IMR-90 (cell line): ENCODE data around the gene CCDC148. TPM values are rescaled to one million over a fixed set of nuclear protein-coding genes. Genes with fewer than 3 reads are reported as not detected.
A peak's percentile ranks its signal among the peaks of the same experiment; 100 is the strongest.

ENCODE experiments used
- ATAC-seq: fragments of 200-7000 bp; cut with Tn5 transposase; 2 replicates; pipeline ENCODE4 v1.9.1; 2020; ENCODE audit warnings: low read depth, mild to moderate bottlenecking, moderate library complexity
- BruUV-seq: library from RNA; stranded (reverse); fragments of 400-500 nt; replicated peaks from 2 replicates; lab custom pipeline; 2021; lab: Mats Ljungman, UMichigan
- CTCF ChIA-PET: fragments of 300-600 bp; formaldehyde crosslinking; extraction: SDS; loops from one replicate; lab custom pipeline; 2021; ENCODE audit warnings: antibody characterized with exemption; lab: Yijun Ruan, JAX
- POLR2A ChIA-PET: fragments of 300-600 bp; sonication (Branson Sonifier 250); formaldehyde crosslinking; loops from one replicate; lab custom pipeline; 2022; ENCODE audit warnings: antibody characterized with exemption; ENCODE audit not compliant: unreplicated experiment; lab: Charles Lee
- DNase-seq: peaks from one replicate; pipeline ENCODE4 v3.0.0; 2013
- H2AFZ ChIP-seq: replicated peaks from 2 replicates; pipeline ENCODE3; 2013; ENCODE audit warnings: low read length, mild to moderate bottlenecking; ENCODE audit not compliant: poor library complexity
- H2AK5ac ChIP-seq: 2 replicates; pipeline ENCODE4 v1.6.1; 2013; ENCODE audit warnings: low read depth, low read length, inconsistent platforms
- H2AK9ac ChIP-seq: replicated peaks from 2 replicates; pipeline ENCODE3; 2013; ENCODE audit warnings: mild to moderate bottlenecking, low read depth, low read length, moderate library complexity; ENCODE audit not compliant: poor library complexity
- H2BK120ac ChIP-seq: 2 replicates; pipeline ENCODE4 v1.6.1; 2013; ENCODE audit warnings: low read depth, low read length, inconsistent platforms
- H2BK15ac ChIP-seq: 3 replicates; pipeline ENCODE4 v1.6.1; 2013; ENCODE audit warnings: low read depth, low read length, inconsistent platforms
- H2BK20ac ChIP-seq: 2 replicates; pipeline ENCODE4 v1.6.1; 2013; ENCODE audit warnings: low read depth, mild to moderate bottlenecking, inconsistent platforms, low read length, moderate library complexity
- H2BK5ac ChIP-seq: 2 replicates; pipeline ENCODE4 v1.6.1; 2013; ENCODE audit warnings: mild to moderate bottlenecking, low read depth, low read length, inconsistent platforms; ENCODE audit not compliant: poor library complexity, severe bottlenecking
- H3K14ac ChIP-seq: replicated peaks from 2 replicates; pipeline ENCODE4 v1.6.1; 2013; ENCODE audit warnings: low read depth, low read length, inconsistent platforms
- H3K18ac ChIP-seq: 2 replicates; pipeline ENCODE4 v1.6.1; 2013; ENCODE audit warnings: low read depth, low read length, control low read depth
- H3K23ac ChIP-seq: 2 replicates; pipeline ENCODE4 v1.6.1; 2013; ENCODE audit warnings: low read depth, low read length, inconsistent platforms
- H3K27ac ChIP-seq: 2 replicates; pipeline ENCODE4 v1.5.1; 2013; ENCODE audit warnings: mild to moderate bottlenecking, control low read depth, low read length; ENCODE audit not compliant: insufficient read depth
- H3K27me3 ChIP-seq: 2 replicates; pipeline ENCODE4 v1.6.1; 2013; ENCODE audit warnings: low read length; ENCODE audit not compliant: control insufficient read depth, insufficient read depth
- H3K36me3 ChIP-seq: 2 replicates; pipeline ENCODE4 v1.6.1; 2013; ENCODE audit warnings: low read length, mixed read lengths; ENCODE audit not compliant: control insufficient read depth, insufficient read depth
- H3K4ac ChIP-seq: 2 replicates; pipeline ENCODE4 v1.6.1; 2013; ENCODE audit warnings: low read depth, low read length, inconsistent platforms
- H3K4me1 ChIP-seq: 2 replicates; pipeline ENCODE4 v1.6.1; 2013; ENCODE audit warnings: low read length, mixed read lengths; ENCODE audit not compliant: control insufficient read depth, insufficient read depth
- H3K4me2 ChIP-seq: 2 replicates; pipeline ENCODE4 v1.6.1; 2013; ENCODE audit warnings: low read depth, mild to moderate bottlenecking, control low read depth, low read length, moderate library complexity
- H3K4me3 ChIP-seq: 2 replicates; pipeline ENCODE4 v1.5.1; 2013; ENCODE audit warnings: low read depth, mild to moderate bottlenecking, control low read depth, low read length, moderate library complexity; ENCODE audit not compliant: insufficient read depth
- H3K56ac ChIP-seq: 2 replicates; pipeline ENCODE4 v1.6.1; 2013; ENCODE audit warnings: low read length, inconsistent platforms; ENCODE audit not compliant: insufficient read depth; ENCODE audit errors: extremely low read depth
- H3K79me1 ChIP-seq, 2 experiments: 2 replicates each; pipeline ENCODE4 v1.6.1; 2013; ENCODE audit warnings: low read length in 2 of 2, inconsistent platforms in 1 of 2, low read depth in 1 of 2
- H3K9ac ChIP-seq: 2 replicates; pipeline ENCODE4 v1.6.1; 2013; ENCODE audit warnings: low read depth, low read length, control low read depth
- H3K9me1 ChIP-seq: 2 replicates; pipeline ENCODE4 v1.6.1; 2013; ENCODE audit warnings: low read length, inconsistent platforms; ENCODE audit not compliant: insufficient read depth
- H3K9me3 ChIP-seq: 2 replicates; pipeline ENCODE4 v1.6.1; 2013; ENCODE audit warnings: low read length; ENCODE audit not compliant: control insufficient read depth, insufficient read depth
- H4K20me1 ChIP-seq: 2 replicates; pipeline ENCODE4 v1.6.1; 2013; ENCODE audit warnings: low read length, inconsistent platforms; ENCODE audit not compliant: insufficient read depth
- H4K5ac ChIP-seq: 2 replicates; pipeline ENCODE4 v1.6.1; 2013; ENCODE audit warnings: mild to moderate bottlenecking, low read depth, low read length, control low read depth
- H4K8ac ChIP-seq, 2 experiments: 2 replicates each; pipeline ENCODE4 v1.6.1; 2013; ENCODE audit warnings: low read depth in 2 of 2, low read length in 2 of 2, control low read depth in 1 of 2, inconsistent platforms in 1 of 2
- H4K91ac ChIP-seq: 2 replicates; pipeline ENCODE4 v1.6.1; 2013; ENCODE audit warnings: low read depth, low read length, inconsistent platforms; ENCODE audit not compliant: insufficient read depth
- CEBPB ChIP-seq: IDR thresholded peaks from 2 replicates; pipeline ENCODE4 v1.6.1; 2012; ENCODE audit warnings: low read depth, low read length, improper control_type of control experiment
- CHD1 ChIP-seq: IDR thresholded peaks from 2 replicates; pipeline ENCODE4 v1.6.1; 2012; ENCODE audit warnings: low read depth, low read length, improper control_type of control experiment
- FOS ChIP-seq: fragments of 150-350 bp; IDR thresholded peaks from 2 replicates; pipeline ENCODE4 v1.6.1; 2016; ENCODE audit warnings: low read depth, low read length
- MAFK ChIP-seq: IDR thresholded peaks from 2 replicates; pipeline ENCODE4 v1.6.1; 2012; ENCODE audit warnings: low read depth, low read length, improper control_type of control experiment
- NFE2L2 ChIP-seq: fragments of 150-350 bp; IDR thresholded peaks from 2 replicates; pipeline ENCODE4 v1.6.1; 2016; ENCODE audit warnings: low read depth, mild to moderate bottlenecking, low read length
- POLR2A ChIP-seq: IDR thresholded peaks from 2 replicates; pipeline ENCODE4 v1.6.1; 2012; ENCODE audit warnings: mild to moderate bottlenecking, low read depth, low read length
- RAD21 ChIP-seq: IDR thresholded peaks from 2 replicates; pipeline ENCODE4 v1.6.1; 2012; ENCODE audit warnings: low read length, improper control_type of control experiment
- RFX5 ChIP-seq: IDR thresholded peaks from 2 replicates; pipeline ENCODE4 v1.8.0; 2012; ENCODE audit warnings: low read depth, mild to moderate bottlenecking, low read length, moderate library complexity
- WGBS, 2 experiments: methylation state at CpG; one replicate each; pipeline versions ENCODE4 v1.1.5 to v1.1.7; 2013; ENCODE audit warnings: missing lambda C conversion rate in 2 of 2; ENCODE audit not compliant: insufficient read length in 1 of 2; ENCODE audit errors: extremely low coverage in 2 of 2; 5-methylcytosine and 5-hydroxymethylcytosine counted together
- dilution Hi-C: fragments of 300-500 bp; cut with HindIII; formaldehyde crosslinking; loops from one replicate; pipeline ENCODE4 v1.14.3; 2018; ENCODE audit warnings: low sequenced_read_pairs; ENCODE audit not compliant: unreplicated experiment
- in situ Hi-C: fragments of 300-500 bp; cut with MboI; formaldehyde crosslinking; loops from 3 replicates; pipeline ENCODE4 v1.14.3; 2019; ENCODE audit warnings: low sequenced_read_pairs, inconsistent platforms, mixed read lengths
- intact Hi-C: fragments of 100-400 bp; cut with micrococcal nuclease; formaldehyde crosslinking; loops from 2 replicates; pipeline ENCODE4 v1.10.0; 2022
- polyA plus RNA-seq, 3 experiments: library from polyadenylated mRNA; depleted of rRNA; stranded (reverse); fragments of >200 nt; gene quantifications; 2 replicates each; pipeline ENCODE4 v1.2.3, GENCODE V29; 2012; ENCODE audit warnings: low replicate concordance in 1 of 3
- total RNA-seq: library from RNA; depleted of rRNA; stranded (reverse); fragments of >200 nt; gene quantifications from 2 replicates; pipeline ENCODE4 v1.2.3, GENCODE V29; 2012
- TF ChIP-seq, protein P1 (sequence below): fragments of 150-350 bp; IDR thresholded peaks from 2 replicates; pipeline ENCODE4 v1.6.1; 2016; ENCODE audit warnings: low read depth, mild to moderate bottlenecking, low read length, moderate library complexity, borderline replicate concordance
- TF ChIP-seq, protein P2 (sequence below): fragments of 150-350 bp; IDR thresholded peaks from 2 replicates; pipeline ENCODE4 v1.6.1; 2017; ENCODE audit warnings: mild to moderate bottlenecking, antibody characterized with exemption, low read length, low read depth

CCDC148 gene
- total and polyA plus RNA-seq, 2 of the 4 experiments (the other 2 are of a cell fraction), result 0.18 to 0.31 TPM

DNA sequence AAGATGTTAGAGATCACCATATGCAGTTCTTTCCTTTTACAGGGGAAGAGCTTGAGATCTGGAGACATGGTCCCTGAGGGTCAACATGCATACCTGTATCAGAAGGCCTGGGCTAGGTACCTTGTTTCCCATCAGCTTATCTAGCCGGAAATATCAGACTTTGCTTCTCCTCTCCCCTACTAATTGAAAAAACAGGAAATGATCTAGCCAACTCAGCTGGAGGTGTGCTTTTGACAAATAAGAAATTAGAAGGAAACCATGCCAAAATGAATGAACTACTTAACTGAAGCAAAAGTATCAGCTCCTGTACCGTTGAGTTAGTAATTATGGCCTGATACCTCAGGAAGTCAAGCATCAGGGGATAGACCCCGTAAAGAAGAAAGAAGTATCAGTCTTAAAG lies 20.6 kb upstream of the CCDC148 start:
- Histone ChIP-seq H3K27ac (no peak overlapping the region), H3K27me3 (no peaks in the 10 kb centered on the region), H3K4ac (no peak overlapping the region), H3K9me1 (no peaks in the 10 kb centered on the region), H2BK20ac (no peak overlapping the region), H4K20me1 (no peaks in the 10 kb centered on the region), H2AK9ac (no peak overlapping the region), H3K4me1 (peaks cover 2% of the 10 kb centered on the region; the same call in 1 of the 2 replicates), H2AFZ (no peak overlapping the region), H3K4me2 (no peak overlapping the region), H3K56ac (no peak overlapping the region), H3K14ac (no peak overlapping the region), H3K36me3 (no peaks in the 10 kb centered on the region), H2AK5ac (no peak overlapping the region), H4K5ac (no peak overlapping the region), H4K8ac (no peak overlapping the region; a peak in 1 of 4 replicates), H3K9ac (no peak overlapping the region), H2BK120ac (no peak overlapping the region), H3K4me3 (no peak overlapping the region), H3K18ac (no peak overlapping the region), H4K91ac (no peak overlapping the region), H2BK5ac (no peak overlapping the region), H3K23ac (0 out of 2 replicates have a peak overlapping the region, but pooled peaks have one; percentile 31), H3K9me3 (no peaks in the 10 kb centered on the region), H3K79me1 (peaks cover 16 to 24% of the 10 kb centered on the region in 2 experiments), H2BK15ac (no peak overlapping the region)
- no TSS peak for BruUV-seq
- POLR2A ChIA-PET, result no interaction called here
- TF ChIP-seq MAFK, result no peak
- TF ChIP-seq RAD21, result no peak
- TF ChIP-seq RFX5, result no peak
- TF ChIP-seq, protein P1, sequence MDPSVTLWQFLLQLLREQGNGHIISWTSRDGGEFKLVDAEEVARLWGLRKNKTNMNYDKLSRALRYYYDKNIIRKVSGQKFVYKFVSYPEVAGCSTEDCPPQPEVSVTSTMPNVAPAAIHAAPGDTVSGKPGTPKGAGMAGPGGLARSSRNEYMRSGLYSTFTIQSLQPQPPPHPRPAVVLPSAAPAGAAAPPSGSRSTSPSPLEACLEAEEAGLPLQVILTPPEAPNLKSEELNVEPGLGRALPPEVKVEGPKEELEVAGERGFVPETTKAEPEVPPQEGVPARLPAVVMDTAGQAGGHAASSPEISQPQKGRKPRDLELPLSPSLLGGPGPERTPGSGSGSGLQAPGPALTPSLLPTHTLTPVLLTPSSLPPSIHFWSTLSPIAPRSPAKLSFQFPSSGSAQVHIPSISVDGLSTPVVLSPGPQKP, result no peak
- TF ChIP-seq, protein P2, sequence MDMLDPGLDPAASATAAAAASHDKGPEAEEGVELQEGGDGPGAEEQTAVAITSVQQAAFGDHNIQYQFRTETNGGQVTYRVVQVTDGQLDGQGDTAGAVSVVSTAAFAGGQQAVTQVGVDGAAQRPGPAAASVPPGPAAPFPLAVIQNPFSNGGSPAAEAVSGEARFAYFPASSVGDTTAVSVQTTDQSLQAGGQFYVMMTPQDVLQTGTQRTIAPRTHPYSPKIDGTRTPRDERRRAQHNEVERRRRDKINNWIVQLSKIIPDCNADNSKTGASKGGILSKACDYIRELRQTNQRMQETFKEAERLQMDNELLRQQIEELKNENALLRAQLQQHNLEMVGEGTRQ, result no peak
- no peak for TF ChIP-seq NFE2L2
- no peak for TF ChIP-seq CEBPB
- no peak for TF ChIP-seq POLR2A
- TF ChIP-seq FOS, result no peak
- TF ChIP-seq CHD1, result no peak
- DNase-seq (no peak), ATAC-seq (no peak)
- in situ Hi-C loops, result no loop called here
- WGBS, 2 experiments, result no CpG with 5 or more reads among the region's 3 CpGs
- intact Hi-C loops, result no loop called here
- CTCF ChIA-PET, result interaction anchor here (0.6 kb wide), 1 partner anchor 15 kb away, joined by 4 read pairs; no protein-coding TSS in a partner anchor
- dilution Hi-C loops, result no loop called here
